Gastroesophageal sphincter (tissue), 4 donors: ENCODE measurements around the gene ARL14EP. TPM values are rescaled to one million over a fixed set of nuclear protein-coding genes. Genes with fewer than 3 reads are reported as not detected.

Experiments used
- ATAC-seq: fragments of 150-250 bp; one replicate; pipeline ENCODE4 v1.9.1; 2016; ENCODE audit warnings: mild to moderate bottlenecking, moderate library complexity
- H3K27ac ChIP-seq, 4 donors: fragments of 200-600 bp; sonication (generic) in 3 of 4; 1 replicate in 3 of 4; 2 replicates in 1 of 4; pipeline ENCODE4 v1.5.1; 2016 to 2019
- H3K27me3 ChIP-seq: fragments of 200-600 bp; sonication (generic); one replicate; pipeline ENCODE4 v1.5.1; 2019
- H3K36me3 ChIP-seq, 2 donors: fragments of 200-600 bp; sonication (generic); one replicate each; pipeline ENCODE4 v1.5.1; 2019; ENCODE audit warnings: control low read depth in 1 of 2
- H3K4me1 ChIP-seq, 3 donors: fragments of 200-600 bp; sonication (generic); 1 replicate in 2 of 3; 2 replicates in 1 of 3; pipeline ENCODE4 v1.5.1; 2016 to 2019; ENCODE audit warnings: control low read depth in 2 of 3
- H3K4me3 ChIP-seq, 2 donors: fragments of 200-600 bp; sonication (generic); one replicate each; pipeline ENCODE4 v1.5.1; 2019; ENCODE audit warnings: mild to moderate bottlenecking in 1 of 2, moderate library complexity in 1 of 2
- H3K9me3 ChIP-seq, 3 donors: fragments of 200-600 bp; sonication (generic); one replicate each; pipeline ENCODE4 v1.5.1; 2017 to 2019; ENCODE audit warnings: control low read depth in 2 of 3
- EP300 ChIP-seq: sonication (generic); formaldehyde crosslinking; IDR thresholded peaks from one replicate; pipeline ENCODE4 v1.6.1; 2017; ENCODE audit warnings: antibody characterized with exemption, mild to moderate bottlenecking
- POLR2A ChIP-seq, 2 donors: fragments of 450-650 bp; IDR thresholded peaks; one replicate each; pipeline ENCODE4 v1.6.1; 2017; ENCODE audit warnings: antibody characterized with exemption in 2 of 2, mild to moderate bottlenecking in 2 of 2, moderate library complexity in 1 of 2
- POLR2AphosphoS5 ChIP-seq: sonication (generic); formaldehyde crosslinking; IDR thresholded peaks from one replicate; pipeline ENCODE4 v1.6.1; 2017; ENCODE audit warnings: antibody characterized with exemption
- WGBS, 2 donors: methylation state at CpG; one replicate each; pipeline ENCODE4 v1.1.5; 2018; ENCODE audit warnings: low coverage in 1 of 2; 5-methylcytosine and 5-hydroxymethylcytosine counted together
- total RNA-seq, 4 donors: library from RNA; depleted of rRNA; stranded (reverse); fragments of >200 nt; gene quantifications; one replicate each; pipeline ENCODE4 v1.1.0, GENCODE V29; 2016
- TF ChIP-seq, protein P1 (sequence below), 4 experiments: fragments of 200-600 bp in 2 of 4; fragments of 450-650 bp in 2 of 4; sonication (generic) in 1 of 4; IDR thresholded peaks; one replicate each; pipeline ENCODE4 v1.5.1; 2017 to 2019; ENCODE audit warnings: antibody characterized with exemption in 4 of 4, mild to moderate bottlenecking in 2 of 4, moderate library complexity in 2 of 4

Gene ARL14EP
- total RNA-seq, 4 donors from 2014 or later = 20.7 to 38.8 (median 33.0) TPM

DNA sequence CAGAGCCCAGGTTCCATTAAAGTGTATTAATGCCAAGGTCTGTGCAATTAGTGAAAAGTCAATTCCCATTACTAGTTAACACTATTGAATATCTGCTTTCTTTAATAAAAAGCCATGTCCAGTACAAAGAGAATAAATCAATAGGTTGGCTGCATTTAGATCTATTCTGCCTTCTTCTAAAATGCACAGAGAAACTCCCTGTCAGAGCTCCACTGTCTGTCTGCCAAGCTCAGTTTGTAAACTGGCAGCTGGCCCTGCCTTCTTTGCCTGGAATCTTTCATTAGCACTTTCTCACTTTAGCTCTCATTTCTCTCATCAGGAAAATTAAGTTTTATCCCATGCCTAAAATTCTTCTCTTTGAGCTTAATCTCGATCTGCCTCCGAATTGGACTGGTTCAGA lies 35.6 kb downstream of the ARL14EP start:
- no peaks in the 10 kb centered on the region for H3K36me3 ChIP-seq
- H3K27ac ChIP-seq = no peak overlapping the region
- peaks cover 0 to 16% (median 0%) of the 10 kb centered on the region in 3 donors for H3K4me1 ChIP-seq
- 44% methylated on average over 2 of the region's 2 CpGs; no CpG with 5 or more reads in 1 of the 2 donors for WGBS, 2 donors
- no peaks in the 10 kb centered on the region for H3K27me3 ChIP-seq
- no peak overlapping the region for H3K4me3 ChIP-seq
- no peaks in the 10 kb centered on the region for H3K9me3 ChIP-seq
- no peak for ATAC-seq
- TF ChIP-seq EP300 (no peak), POLR2A (IDR thresholded peaks at IDR 0.05) (no peak), POLR2AphosphoS5 (no peak)
- TF ChIP-seq, protein P1, sequence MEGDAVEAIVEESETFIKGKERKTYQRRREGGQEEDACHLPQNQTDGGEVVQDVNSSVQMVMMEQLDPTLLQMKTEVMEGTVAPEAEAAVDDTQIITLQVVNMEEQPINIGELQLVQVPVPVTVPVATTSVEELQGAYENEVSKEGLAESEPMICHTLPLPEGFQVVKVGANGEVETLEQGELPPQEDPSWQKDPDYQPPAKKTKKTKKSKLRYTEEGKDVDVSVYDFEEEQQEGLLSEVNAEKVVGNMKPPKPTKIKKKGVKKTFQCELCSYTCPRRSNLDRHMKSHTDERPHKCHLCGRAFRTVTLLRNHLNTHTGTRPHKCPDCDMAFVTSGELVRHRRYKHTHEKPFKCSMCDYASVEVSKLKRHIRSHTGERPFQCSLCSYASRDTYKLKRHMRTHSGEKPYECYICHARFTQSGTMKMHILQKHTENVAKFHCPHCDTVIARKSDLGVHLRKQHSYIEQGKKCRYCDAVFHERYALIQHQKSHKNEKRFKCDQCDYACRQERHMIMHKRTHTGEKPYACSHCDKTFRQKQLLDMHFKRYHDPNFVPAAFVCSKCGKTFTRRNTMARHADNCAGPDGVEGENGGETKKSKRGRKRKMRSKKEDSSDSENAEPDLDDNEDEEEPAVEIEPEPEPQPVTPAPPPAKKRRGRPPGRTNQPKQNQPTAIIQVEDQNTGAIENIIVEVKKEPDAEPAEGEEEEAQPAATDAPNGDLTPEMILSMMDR (IDR thresholded peaks at IDR 0.05) = no peak

DNA sequence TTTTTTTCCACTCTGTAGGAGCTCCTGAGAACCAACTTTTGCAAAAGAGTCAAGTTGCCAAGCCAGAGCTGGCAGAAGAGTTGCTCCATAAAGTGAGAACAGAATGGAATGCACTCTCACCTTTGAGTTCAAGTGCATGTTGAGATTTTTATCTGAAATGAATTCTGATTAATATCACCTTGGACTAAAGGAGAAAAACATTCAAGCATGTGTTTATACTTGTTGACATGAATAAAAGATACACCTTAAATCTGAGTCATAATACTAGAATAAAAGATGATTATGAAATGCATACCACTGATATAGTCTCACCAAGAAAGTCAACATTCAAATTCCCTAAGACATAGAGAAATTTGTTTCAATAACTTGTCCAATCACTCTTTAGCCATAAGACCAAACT lies 37.8 kb downstream of the ARL14EP start:
- peaks cover 0 to 28% (median 0%) of the 10 kb centered on the region in 3 donors for H3K4me1 ChIP-seq
- TF ChIP-seq EP300 (no peak), POLR2AphosphoS5 (no peak), POLR2A (IDR thresholded peaks at IDR 0.05) (no peak)
- TF ChIP-seq, protein P1 (IDR thresholded peaks at IDR 0.05) = no peak
- H3K36me3 ChIP-seq = no peaks in the 10 kb centered on the region
- ATAC-seq = no peak
- no peak overlapping the region for H3K4me3 ChIP-seq
- no peak overlapping the region for H3K27ac ChIP-seq
- H3K27me3 ChIP-seq = no peaks in the 10 kb centered on the region
- no peaks in the 10 kb centered on the region for H3K9me3 ChIP-seq

DNA sequence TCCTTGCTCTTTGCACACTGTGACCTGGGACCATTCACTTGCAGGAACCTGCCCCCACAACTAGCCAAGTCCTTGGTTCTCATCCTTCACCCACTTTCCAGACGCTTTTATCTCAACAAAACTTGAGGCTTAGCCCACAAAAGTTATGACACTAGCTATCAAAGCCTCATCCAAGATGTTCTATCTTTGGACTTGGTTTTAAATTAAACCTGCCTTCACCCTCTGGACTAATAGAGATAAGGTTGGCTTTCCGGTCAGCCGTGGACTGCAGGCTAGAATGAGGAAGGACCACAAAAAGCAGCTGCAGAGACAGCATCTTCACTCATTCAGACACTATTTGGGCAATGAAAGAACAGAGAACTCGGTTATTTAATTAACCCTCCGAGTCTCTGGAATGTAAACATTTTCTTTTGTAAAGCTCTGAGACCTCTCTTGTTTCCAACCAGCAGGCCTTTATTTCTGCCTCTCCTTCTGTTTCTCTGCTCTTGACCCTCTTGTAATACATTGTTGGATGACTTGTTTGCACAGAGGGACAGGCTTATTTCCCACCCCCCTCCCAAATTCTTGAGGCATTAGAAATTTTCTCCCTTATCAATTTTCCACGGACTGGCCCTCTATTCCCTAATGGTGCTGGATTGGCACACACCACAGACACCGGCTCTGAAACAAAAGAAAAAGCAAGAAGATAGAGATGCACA lies 41.4 kb downstream of the ARL14EP start:
- H3K36me3 ChIP-seq = no peaks in the 10 kb centered on the region
- 25 to 32% methylated on average over 5 to 6 of the region's 7 CpGs for WGBS, 2 donors
- no peak for ATAC-seq

DNA sequence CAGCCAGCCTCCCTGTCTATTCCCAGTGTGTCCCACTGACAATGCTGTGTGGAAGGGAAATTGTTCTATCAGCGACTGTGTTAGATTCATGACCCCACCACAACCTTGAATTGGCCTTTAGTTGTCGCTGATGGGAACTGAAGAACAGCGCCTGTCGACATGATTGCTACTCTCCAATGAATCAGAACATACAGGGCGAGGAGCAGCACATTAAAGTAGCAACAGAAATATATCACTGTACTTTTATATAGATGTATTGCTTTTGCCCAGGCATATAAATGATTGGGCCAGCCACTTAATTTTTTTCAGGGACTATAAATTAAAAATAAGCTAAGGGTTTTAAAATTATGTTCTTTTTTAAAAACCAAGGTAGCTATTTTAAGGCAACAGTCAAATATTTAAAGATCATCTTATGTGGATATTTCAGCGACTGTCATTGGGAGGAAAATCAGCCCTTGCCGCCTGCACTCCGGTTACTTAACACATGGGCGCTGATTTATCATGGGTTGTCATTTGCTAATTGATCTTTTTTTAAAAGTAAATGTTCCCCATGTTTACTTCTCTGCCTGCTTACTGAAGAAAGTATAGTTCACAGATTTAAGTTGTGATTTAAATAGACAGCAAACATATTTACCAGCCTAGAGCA lies 42.1 kb downstream of the ARL14EP start:
- Histone ChIP-seq H3K4me3 (no peak overlapping the region), H3K4me1 (peaks cover 0 to 12% (median 0%) of the 10 kb centered on the region in 3 donors), H3K27ac (no peak overlapping the region), H3K9me3 (no peaks in the 10 kb centered on the region), H3K27me3 (no peaks in the 10 kb centered on the region), H3K36me3 (no peaks in the 10 kb centered on the region)
- ATAC-seq = no peak
- TF ChIP-seq, protein P1 (IDR thresholded peaks at IDR 0.05) = no peak
- TF ChIP-seq POLR2A (IDR thresholded peaks at IDR 0.05) (no peak), POLR2AphosphoS5 (no peak), EP300 (no peak)
- WGBS, 2 donors = 79 to 96% methylated on average over 4 to 9 of the region's 9 CpGs

More for the DNA sequence above, 41.4 kb downstream of the ARL14EP start:
- H3K27ac ChIP-seq = no peak overlapping the region
- TF ChIP-seq POLR2A (IDR thresholded peaks at IDR 0.05) = no peak
- TF ChIP-seq POLR2AphosphoS5 = no peak
- TF ChIP-seq EP300 = no peak
- TF ChIP-seq, protein P1 (IDR thresholded peaks at IDR 0.05) = no peak
- H3K4me3 ChIP-seq = no peak overlapping the region
- H3K4me1 ChIP-seq = peaks cover 0 to 12% (median 0%) of the 10 kb centered on the region in 3 donors
- H3K27me3 ChIP-seq = no peaks in the 10 kb centered on the region
- no peaks in the 10 kb centered on the region for H3K9me3 ChIP-seq
